Measurements from ENCODE around the gene USP26. TPM values are rescaled to one million over a fixed set of nuclear protein-coding genes. Genes with fewer than 3 reads are reported as not detected.
"Not testable (repeated sequence)": the region's sequence is repeated elsewhere in the genome, so short reads cannot be mapped to it uniquely, and the experiment has no call there.

USP26 gene
- total and polyA plus RNA-seq, 2 experiments from 2014 or later: not detected

- no peak for TF ChIP-seq EZH2phosphoT487 (IDR thresholded peaks at IDR 0.05; ENCODE audit: unreplicated experiment)
- no peak for TF ChIP-seq ZNF331 (CRISPR knock-in tag; IDR thresholded peaks at IDR 0.05; ENCODE audit: low read depth)
- no peak for TF ChIP-seq POLR2AphosphoS5 (IDR thresholded peaks at IDR 0.05; ENCODE audit: low read depth)
- TF ChIP-seq CREB1 (CRISPR knock-in tag; IDR thresholded peaks at IDR 0.05; ENCODE audit: low read depth): no peak
- TF ChIP-seq JUNB (IDR thresholded peaks at IDR 0.05; ENCODE audit: unreplicated experiment): no peak
- TF ChIP-seq NANOG (IDR thresholded peaks at IDR 0.05; ENCODE audit: borderline replicate concordance): no peak
- no peak for TF ChIP-seq ZNF462 (CRISPR knock-in tag; IDR thresholded peaks at IDR 0.05)
- no peak for TF ChIP-seq REST (IDR thresholded peaks at IDR 0.05; ENCODE audit: unreplicated experiment)
- no peak for TF ChIP-seq CTCF (conservative IDR thresholded peaks at IDR 0.05; ENCODE audit: low read depth in 2 of 2)
- no peak for TF ChIP-seq EZH2 (IDR thresholded peaks at IDR 0.05; ENCODE audit: low read depth, unreplicated experiment)
- TF ChIP-seq ZNF114 (CRISPR knock-in tag; IDR thresholded peaks at IDR 0.05): no peak
- H3K4me1 Mint-ChIP-seq: no peaks in the 10 kb centered on the region
- H3K27me3 Mint-ChIP-seq (ENCODE audit: insufficient read depth, low read depth, poor library complexity): no peaks in the 10 kb centered on the region
- H3K9me2 ChIP-seq (ENCODE audit: insufficient read depth): no peaks in the 10 kb centered on the region
- no peaks in the 10 kb centered on the region for H3K36me3 ChIP-seq (ENCODE audit: insufficient read depth)
- H2AFZ ChIP-seq: no peak overlapping the region
- no peak overlapping the region for H3K4me3 ChIP-seq
- no peak for DNase-seq (ENCODE audit: low spot score)
- no peak overlapping the region for H3K27ac Mint-ChIP-seq
- H3K79me2 ChIP-seq (replicated peaks; ENCODE audit: insufficient read depth): no peaks in the 10 kb centered on the region
- no peak overlapping the region for H3K4me3 Mint-ChIP-seq
- no peaks in the 10 kb centered on the region for H4K20me1 ChIP-seq (replicated peaks; ENCODE audit: insufficient read depth)
- no peaks in the 10 kb centered on the region for H3K27me3 ChIP-seq (ENCODE audit: insufficient read depth)
- ATAC-seq: no peak
- no peaks in the 10 kb centered on the region for H3K9me3 Mint-ChIP-seq
- no peak overlapping the region for H3K4me2 ChIP-seq
- H3K27ac ChIP-seq (ENCODE audit: low read depth): no peak overlapping the region
- H3K36me3 Mint-ChIP-seq (ENCODE audit: low read depth): no peaks in the 10 kb centered on the region
- no peaks in the 10 kb centered on the region for H3K4me1 ChIP-seq (ENCODE audit: insufficient read depth)
- H3F3A ChIP-seq (replicated peaks; ENCODE audit: low read depth): no peaks in the 10 kb centered on the region
Observed at GRCh38 chrX:133085785-133086184, 11.1 kb downstream of the USP26 start.

GRCh38 chrX:133085056-133085455 is 11.9 kb downstream of the USP26 start:
- H3K79me2 ChIP-seq (replicated peaks; ENCODE audit: insufficient read depth); H3F3A ChIP-seq (replicated peaks; ENCODE audit: low read depth); H3K4me3 ChIP-seq; H3K36me3 ChIP-seq (ENCODE audit: insufficient read depth); H3K4me2 ChIP-seq; ATAC-seq; H4K20me1 ChIP-seq (replicated peaks; ENCODE audit: insufficient read depth); H2AFZ ChIP-seq; H3K4me1 ChIP-seq (ENCODE audit: insufficient read depth); H3K27ac Mint-ChIP-seq; H3K27me3 ChIP-seq (ENCODE audit: insufficient read depth); H3K9me2 ChIP-seq (ENCODE audit: insufficient read depth); H3K4me3 Mint-ChIP-seq; H3K27me3 Mint-ChIP-seq (ENCODE audit: insufficient read depth, low read depth, poor library complexity); H3K4me1 Mint-ChIP-seq; DNase-seq (ENCODE audit: low spot score); H3K27ac ChIP-seq (ENCODE audit: low read depth); H3K36me3 Mint-ChIP-seq (ENCODE audit: low read depth); H3K9me3 Mint-ChIP-seq: not testable (repeated sequence)

Data from GM23338 (cell line).